Naive thymus-derived CD4-positive, alpha-beta T cell (primary cell): ENCODE results near the gene KHK. TPM values are rescaled to one million over a fixed set of nuclear protein-coding genes. Genes with fewer than 3 reads are reported as not detected.

Experiments used
- ATAC-seq: fragments of 150-1000 bp; cut with Tn5 transposase; 2 replicates; pipeline ENCODE4 v1.10.0; 2021; ENCODE audit warnings: mild to moderate bottlenecking, moderate library complexity
- CTCF ChIA-PET: fragments of 350-600 bp; sonication (Branson Sonifier 250); formaldehyde crosslinking; loops from one replicate; lab custom pipeline; 2021; ENCODE audit warnings: antibody characterized with exemption; lab: Charles Lee
- POLR2A ChIA-PET: fragments of 350-600 bp; sonication (Branson Sonifier 250); formaldehyde crosslinking; loops from one replicate; lab custom pipeline; 2021; ENCODE audit warnings: antibody characterized with exemption, inconsistent platforms; lab: Charles Lee
- DNase-seq, 9 donors: peaks; one replicate each; pipeline versions ENCODE4 v3.0.0 to v3.0.0-alpha.2; 2020 to 2022; ENCODE audit warnings: mixed read lengths in 1 of 9
- H3K27ac ChIP-seq: one replicate; pipeline ENCODE4 v1.7.0; 2013; ENCODE audit warnings: mild to moderate bottlenecking, low read depth, low read length, moderate library complexity
- H3K27me3 ChIP-seq, 2 donors: one replicate each; pipeline ENCODE4 v1.7.0; 2013; ENCODE audit warnings: low read length in 2 of 2, mild to moderate bottlenecking in 2 of 2, moderate library complexity in 2 of 2; ENCODE audit not compliant: control insufficient read depth in 2 of 2, insufficient read depth in 2 of 2
- H3K36me3 ChIP-seq, 3 experiments: 1 replicate in 2 of 3; 2 replicates in 1 of 3; pipeline ENCODE4 v1.7.0; 2013; ENCODE audit warnings: low read length in 3 of 3, mild to moderate bottlenecking in 3 of 3, moderate library complexity in 1 of 3; ENCODE audit not compliant: insufficient read depth in 3 of 3, control insufficient read depth in 2 of 3
- H3K4me1 ChIP-seq, 2 donors: one replicate each; pipeline ENCODE4 v1.7.0; 2013; ENCODE audit warnings: low read length in 2 of 2, mild to moderate bottlenecking in 2 of 2, moderate library complexity in 1 of 2; ENCODE audit not compliant: control insufficient read depth in 2 of 2, insufficient read depth in 2 of 2
- H3K4me3 ChIP-seq: 2 replicates; pipeline ENCODE4 v1.7.0; 2013; ENCODE audit warnings: mild to moderate bottlenecking, low read length
- H3K9me3 ChIP-seq, 3 experiments: 1 replicate in 2 of 3; 2 replicates in 1 of 3; pipeline ENCODE4 v1.7.0; 2013; ENCODE audit warnings: low read length in 3 of 3; ENCODE audit not compliant: control insufficient read depth in 2 of 3
- H3K27ac Mint-ChIP-seq, 9 donors: one replicate each; pipeline ENCODE4 v1.8.0; 2020 to 2022; ENCODE audit warnings: mixed read lengths in 9 of 9, mild to moderate bottlenecking in 8 of 9, moderate library complexity in 5 of 9, inconsistent platforms in 2 of 9
- H3K27me3 Mint-ChIP-seq, 5 donors: one replicate each; pipeline ENCODE4 v1.8.0; 2021 to 2022; ENCODE audit warnings: mixed read lengths in 5 of 5, mild to moderate bottlenecking in 1 of 5
- H3K36me3 Mint-ChIP-seq, 5 donors: one replicate each; pipeline ENCODE4 v1.8.0; 2020 to 2022; ENCODE audit warnings: mixed read lengths in 5 of 5, mild to moderate bottlenecking in 3 of 5, inconsistent platforms in 1 of 5
- H3K4me1 Mint-ChIP-seq, 7 donors: one replicate each; pipeline ENCODE4 v1.8.0; 2020 to 2022; ENCODE audit warnings: mixed read lengths in 7 of 7, mild to moderate bottlenecking in 3 of 7, inconsistent platforms in 1 of 7
- H3K4me3 Mint-ChIP-seq, 10 donors: one replicate each; pipeline ENCODE4 v1.8.0; 2020 to 2022; ENCODE audit warnings: mild to moderate bottlenecking in 10 of 10, mixed read lengths in 10 of 10, moderate library complexity in 6 of 10, inconsistent platforms in 2 of 10
- H3K9me3 Mint-ChIP-seq, 11 donors: one replicate each; pipeline ENCODE4 v1.8.0; 2020 to 2022; ENCODE audit warnings: mixed read lengths in 11 of 11, mild to moderate bottlenecking in 4 of 11, inconsistent platforms in 1 of 11, moderate library complexity in 1 of 11
- intact Hi-C, 2 donors: fragments of 100-400 bp; cut with micrococcal nuclease; formaldehyde crosslinking; loops; one replicate each; pipeline ENCODE4 v1.15.1; 2023
- polyA plus RNA-seq, 2 donors: library from polyadenylated mRNA; unstranded; fragments of 300-500 nt; fragmentation: Illumina TruSeq; gene quantifications; one replicate each; pipeline ENCODE4 v1.2.3, GENCODE V29; 2021
- total RNA-seq, 6 experiments: library from RNA in 5 of 6; stranded (reverse) in 5 of 6; gene quantifications; 1 replicate in 5 of 6; 2 replicates in 1 of 6; pipeline ENCODE4 v1.2.3 and lab custom pipeline; 2021 to 2026

The KHK gene
- total and polyA plus RNA-seq, 7 experiments from 2014 or later, result 5.8 to 13.8 (median 7.6) TPM

GRCh38 chr2:27121906-27122305 is 35.3 kb downstream of the KHK start:
- H3K27me3 Mint-ChIP-seq, result peaks cover 12 to 56% (median 19%) of the 10 kb centered on the region in 5 donors
- Histone ChIP-seq H3K9me3 (no peaks in the 10 kb centered on the region), H3K4me1 (peaks cover 10 to 11% of the 10 kb centered on the region in 2 donors), H3K27ac (no peak overlapping the region), H3K36me3 (no peaks in the 10 kb centered on the region), H3K27me3 (peaks cover 0 to 3% of the 10 kb centered on the region in 2 donors), H3K4me3 (no peak overlapping the region)
- peak overlapping the region in 1 of 9 donors; percentile 87 for H3K27ac Mint-ChIP-seq
- H3K4me3 Mint-ChIP-seq, result peak overlapping the region in 6 of 10 donors; percentile 0 to 83 (median 22)
- H3K4me1 Mint-ChIP-seq, result peaks cover 10 to 30% (median 20%) of the 10 kb centered on the region in 7 donors
- peaks cover 0 to 3% (median 0%) of the 10 kb centered on the region in 11 donors for H3K9me3 Mint-ChIP-seq
- DNase-seq (no peak), ATAC-seq (no peak)
- H3K36me3 Mint-ChIP-seq, result peaks cover 0 to 4% (median 0%) of the 10 kb centered on the region in 5 donors
- intact Hi-C loops, result loop anchor here in 1 of 2 donors (2.0 kb wide), 1 partner anchor 71 kb away; the partner anchor contains the start of gene AGBL5
- CTCF ChIA-PET, result no interaction called here
- POLR2A ChIA-PET, result no interaction called here

GRCh38 chr2:27122791-27123190 is 36.2 kb downstream of the KHK start:
- Histone ChIP-seq H3K9me3 (no peaks in the 10 kb centered on the region), H3K36me3 (no peaks in the 10 kb centered on the region), H3K27ac (no peak overlapping the region), H3K27me3 (peaks cover 0 to 3% of the 10 kb centered on the region in 2 donors), H3K4me3 (peak overlapping the region; percentile 59), H3K4me1 (peaks cover 10 to 11% of the 10 kb centered on the region in 2 donors)
- ATAC-seq (no peak), DNase-seq (no peak)
- H3K27ac Mint-ChIP-seq, result peak overlapping the region in 8 of 9 donors; percentile 48 to 89 (median 84)
- peaks cover 0 to 4% (median 0%) of the 10 kb centered on the region in 5 donors for H3K36me3 Mint-ChIP-seq
- CTCF ChIA-PET, result interaction anchor here (1.1 to 1.4 kb wide), 3 partner anchors 8 to 72 kb away, joined by 3 to 4 read pairs (median 3); partner anchors contain the start of gene AGBL5
- peaks cover 12 to 48% (median 18%) of the 10 kb centered on the region in 5 donors for H3K27me3 Mint-ChIP-seq
- H3K9me3 Mint-ChIP-seq, result peaks cover 0 to 3% (median 0%) of the 10 kb centered on the region in 11 donors
- POLR2A ChIA-PET, result interaction anchor here (0.6 to 3.9 kb wide), 7 partner anchors 11 to 51 kb away, joined by 3 to 49 read pairs (median 6); partner anchors contain the start of genes KHK, OST4, PREB and PRR30
- H3K4me1 Mint-ChIP-seq, result peaks cover 10 to 30% (median 20%) of the 10 kb centered on the region in 7 donors
- intact Hi-C loops, result loop anchor here (1.0 to 2.0 kb wide), 4 partner anchors 12 to 541 kb away; partner anchors contain the start of genes PREB (in 2 of the 2), AGBL5 (in 1 of the 2), KHK (in 1 of the 2) and SLC4A1AP (in 1 of the 2)
- H3K4me3 Mint-ChIP-seq, result peak overlapping the region; percentile 83 to 95 (median 92)

GRCh38 chr2:27123302-27124150 is 37.0 kb downstream of the KHK start, which contains the start of gene ABHD1:
Gene ABHD1 (plus strand): TSS chr2:27123815. CDS start chr2:27123949, 134 bp downstream.
- CTCF ChIA-PET, result interaction anchor here (1.0 to 1.4 kb wide), 4 partner anchors 9 to 164 kb away, joined by 3 to 4 read pairs (median 3); partner anchors contain the start of gene AGBL5
- POLR2A ChIA-PET, result interaction anchor here (0.5 to 3.9 kb wide), 12 partner anchors 10 to 782 kb away, joined by 3 to 49 read pairs (median 3); partner anchors contain the start of genes ATRAID, KHK, OST4 and PREB

GRCh38 chr2:27125104-27125503 is 38.5 kb downstream of the KHK start:
- peaks cover 0 to 1% (median 0%) of the 10 kb centered on the region in 11 donors for H3K9me3 Mint-ChIP-seq
- CTCF ChIA-PET, result no interaction called here
- no peak overlapping the region for H3K4me3 ChIP-seq
- no peaks in the 10 kb centered on the region for H3K27me3 ChIP-seq
- peak overlapping the region in 3 of 10 donors; percentile 27 to 66 (median 61) for H3K4me3 Mint-ChIP-seq
- H3K27ac ChIP-seq, result no peak overlapping the region
- POLR2A ChIA-PET, result interaction anchor here (0.6 to 3.9 kb wide), 6 partner anchors 9 to 1091 kb away, joined by 3 to 49 read pairs (median 5); partner anchors contain the start of genes OST4, PREB and RAB10
- H3K27me3 Mint-ChIP-seq, result peaks cover 2 to 28% (median 2%) of the 10 kb centered on the region in 5 donors
- H3K9me3 ChIP-seq, result no peaks in the 10 kb centered on the region
- DNase-seq, result no peak
- H3K27ac Mint-ChIP-seq, result peak overlapping the region in 2 of 9 donors; percentile 38 to 62
- intact Hi-C loops, result no loop called here
- no peak for ATAC-seq
- H3K36me3 Mint-ChIP-seq, result peaks cover 0 to 3% (median 0%) of the 10 kb centered on the region in 5 donors
- peaks cover 0 to 11% of the 10 kb centered on the region in 2 donors for H3K4me1 ChIP-seq
- H3K36me3 ChIP-seq, result peaks cover 0 to 7% (median 0%) of the 10 kb centered on the region in 3 experiments
- peaks cover 9 to 21% (median 13%) of the 10 kb centered on the region in 7 donors for H3K4me1 Mint-ChIP-seq

More at GRCh38 chr2:27123302-27124150, 37.0 kb downstream of the KHK start, which contains the start of gene ABHD1:
- Mint-ChIP-seq H3K4me3 (peak within 1 kb of the TSS; percentile 83 to 95 (median 92)), H3K4me1 (peaks cover 10 to 30% (median 20%) of the 10 kb centered on the region in 7 donors), H3K9me3 (peaks cover 0 to 3% (median 0%) of the 10 kb centered on the region in 11 donors), H3K27ac (peak within 1 kb of the TSS; percentile 78 to 89 (median 86)), H3K36me3 (peaks cover 0 to 4% (median 0%) of the 10 kb centered on the region in 5 donors), H3K27me3 (peaks cover 11 to 41% (median 14%) of the 10 kb centered on the region in 5 donors)
- H3K27ac ChIP-seq, result peak within 1 kb of the TSS; percentile 61
- intact Hi-C loops, result loop anchor here (1.0 to 2.0 kb wide), 4 partner anchors 11 to 540 kb away; partner anchors contain the start of genes PREB (in 2 of the 2), AGBL5 (in 1 of the 2), KHK (in 1 of the 2) and SLC4A1AP (in 1 of the 2)
- H3K4me3 ChIP-seq, result peak within 1 kb of the TSS; percentile 59
- no peaks in the 10 kb centered on the region for H3K9me3 ChIP-seq
- ATAC-seq (peak; percentile 84), DNase-seq (peak; percentile 37 to 79 (median 51))
- H3K27me3 ChIP-seq, result peaks cover 0 to 3% of the 10 kb centered on the region in 2 donors
- peaks cover 5 to 11% of the 10 kb centered on the region in 2 donors for H3K4me1 ChIP-seq
- no peaks in the 10 kb centered on the region for H3K36me3 ChIP-seq

- Mint-ChIP-seq H3K9me3 (peaks cover 0 to 1% (median 0%) of the 10 kb centered on the region in 11 donors), H3K4me1 (peaks cover 9 to 26% (median 15%) of the 10 kb centered on the region in 7 donors), H3K27me3 (peaks cover 0 to 20% (median 0%) of the 10 kb centered on the region in 5 donors), H3K27ac (peak overlapping the region in 2 of 9 donors; percentile 9 to 15), H3K36me3 (peaks cover 0 to 4% (median 0%) of the 10 kb centered on the region in 5 donors), H3K4me3 (no peak overlapping the region)
- no peaks in the 10 kb centered on the region for H3K27me3 ChIP-seq
- H3K4me3 ChIP-seq, result no peak overlapping the region
- H3K36me3 ChIP-seq, result peaks cover 0 to 19% (median 0%) of the 10 kb centered on the region in 3 experiments
- H3K4me1 ChIP-seq, result peaks cover 0 to 11% of the 10 kb centered on the region in 2 donors
- ATAC-seq, result no peak
- intact Hi-C loops, result no loop called here
- H3K27ac ChIP-seq, result no peak overlapping the region
- no peaks in the 10 kb centered on the region for H3K9me3 ChIP-seq
- DNase-seq, result no peak
- POLR2A ChIA-PET, result interaction anchor here (3.9 kb wide), 1 partner anchor 8 kb away, joined by 49 read pairs; the partner anchor contains the start of gene PREB
- CTCF ChIA-PET, result interaction anchor here (0.6 kb wide), 1 partner anchor 28 kb away, joined by 4 read pairs; no protein-coding TSS in a partner anchor
These were observed 39.7 kb downstream of the KHK start for GRCh38 chr2:27126252-27126710.
